H1 (cell line): ENCODE data around the gene SYNPO2L. TPM values are rescaled to one million over a fixed set of nuclear protein-coding genes. Genes with fewer than 3 reads are reported as not detected.

Experiments
- EZH2 ChIP-seq: fragments of 200-600 bp; sonication (generic); IDR thresholded peaks from 2 replicates; pipeline ENCODE4 v1.7.1; 2012; ENCODE audit warnings: low read depth, mild to moderate bottlenecking, moderate library complexity, low read length, inconsistent platforms; ENCODE audit not compliant: severe bottlenecking
- polyA plus RNA-seq, 7 experiments: library from polyadenylated mRNA; depleted of rRNA in 3 of 7; stranded (reverse) in 5 of 7; unstranded in 2 of 7; fragments of >200 nt in 5 of 7; fragments of 200-250 nt in 2 of 7; gene quantifications; 1 replicate in 5 of 7; 2 replicates in 1 of 7; 4 replicates in 1 of 7; pipeline versions ENCODE4 v1.2.1 to v1.2.3, GENCODE V29; 2011 to 2013; ENCODE audit warnings: missing spikeins in 2 of 7, mixed read lengths in 2 of 7
- total RNA-seq: library from RNA; stranded (reverse); fragmentation: NEBNext Ultra II Directional; extraction: Animal tissue kit (Norgen Biotek cat#: 25700); gene quantifications from 2 replicates; pipeline ENCODE4 v1.2.1, GENCODE V29; 2021

Gene SYNPO2L
- total and polyA plus RNA-seq, 2 of the 8 experiments (the other 6 are each of a cell fraction or from before 2014, with no cell fraction given), result 0.05 to 0.19 TPM

DNA sequence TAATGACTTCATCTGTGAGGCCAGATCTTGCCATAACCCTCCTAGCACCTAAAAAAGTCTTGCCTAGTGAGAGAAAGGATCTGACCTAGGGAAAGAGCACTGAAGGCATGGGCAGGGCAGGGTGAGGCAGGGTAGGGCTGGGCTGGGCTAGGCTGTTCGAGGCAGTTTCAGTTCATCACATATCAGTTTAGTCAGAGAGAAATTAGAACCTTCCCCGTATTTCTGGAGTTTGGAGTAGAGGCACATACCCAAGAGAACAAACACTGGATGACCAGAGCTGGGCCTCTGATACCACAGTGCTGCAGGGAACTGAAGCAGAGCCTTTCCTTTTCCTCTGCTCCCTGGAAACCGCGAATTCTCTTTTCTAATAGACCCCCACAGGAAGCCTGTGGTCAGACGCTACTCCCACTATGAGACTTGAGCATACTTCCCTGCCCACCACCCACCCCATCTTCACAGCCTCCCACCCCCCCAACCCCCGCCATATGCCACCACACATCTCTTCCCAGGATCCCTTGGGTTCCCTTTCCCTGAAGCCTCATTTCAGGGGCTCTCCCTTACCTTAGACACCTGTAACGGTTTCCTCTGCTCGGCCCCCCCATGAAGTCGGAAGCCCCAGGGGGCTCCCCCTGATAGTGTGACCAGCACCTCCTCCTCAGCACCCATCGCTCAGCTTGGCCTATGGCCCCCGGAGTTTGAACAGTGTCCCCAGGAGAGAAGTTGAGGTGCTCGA is 406 bp downstream of the SYNPO2L start (continued):
- TF ChIP-seq EZH2, result no peak
